ENCODE measurements around the gene MYRIP.

DNA sequence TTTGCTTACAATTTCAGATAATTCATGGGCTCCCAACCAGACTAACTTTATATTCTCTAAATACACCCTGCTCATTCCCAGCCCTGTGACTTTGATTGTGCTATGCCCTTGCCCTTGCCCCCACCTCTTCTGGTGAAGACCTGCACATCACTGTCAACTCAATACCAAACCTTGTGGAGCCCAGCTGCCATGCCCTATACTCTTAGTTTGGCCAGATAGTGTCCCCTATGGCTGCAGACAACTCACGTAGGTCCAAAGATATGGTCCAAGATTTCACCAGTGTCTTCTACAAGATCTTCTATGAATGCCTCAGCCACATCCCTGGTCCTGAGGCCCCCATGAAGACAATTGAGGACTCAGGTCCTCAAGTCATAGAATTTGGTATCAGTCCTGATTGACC, 381.8 kb downstream of the MYRIP start:
- TF ChIP-seq, protein P1, sequence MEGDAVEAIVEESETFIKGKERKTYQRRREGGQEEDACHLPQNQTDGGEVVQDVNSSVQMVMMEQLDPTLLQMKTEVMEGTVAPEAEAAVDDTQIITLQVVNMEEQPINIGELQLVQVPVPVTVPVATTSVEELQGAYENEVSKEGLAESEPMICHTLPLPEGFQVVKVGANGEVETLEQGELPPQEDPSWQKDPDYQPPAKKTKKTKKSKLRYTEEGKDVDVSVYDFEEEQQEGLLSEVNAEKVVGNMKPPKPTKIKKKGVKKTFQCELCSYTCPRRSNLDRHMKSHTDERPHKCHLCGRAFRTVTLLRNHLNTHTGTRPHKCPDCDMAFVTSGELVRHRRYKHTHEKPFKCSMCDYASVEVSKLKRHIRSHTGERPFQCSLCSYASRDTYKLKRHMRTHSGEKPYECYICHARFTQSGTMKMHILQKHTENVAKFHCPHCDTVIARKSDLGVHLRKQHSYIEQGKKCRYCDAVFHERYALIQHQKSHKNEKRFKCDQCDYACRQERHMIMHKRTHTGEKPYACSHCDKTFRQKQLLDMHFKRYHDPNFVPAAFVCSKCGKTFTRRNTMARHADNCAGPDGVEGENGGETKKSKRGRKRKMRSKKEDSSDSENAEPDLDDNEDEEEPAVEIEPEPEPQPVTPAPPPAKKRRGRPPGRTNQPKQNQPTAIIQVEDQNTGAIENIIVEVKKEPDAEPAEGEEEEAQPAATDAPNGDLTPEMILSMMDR (IDR thresholded peaks at IDR 0.05; ENCODE audit: insufficient read depth, low read length, poor library complexity, severe bottlenecking): no peak
- TF ChIP-seq EZH2phosphoT487 (conservative IDR thresholded peaks at IDR 0.05; ENCODE audit: low read length): no peak

Measured in SU-DHL-6 (cell line).